ENCODE data around the gene KCNN2.

- TF ChIP-seq CTCF (IDR thresholded peaks at IDR 0.05) (no peak), POLR2A (IDR thresholded peaks at IDR 0.05) (no peak)
Observed at GRCh38 chr5:114377050-114377844, 15.4 kb downstream of the KCNN2 start.
